Subcutaneous adipose tissue (tissue), 4 donors: Measurements from ENCODE around the gene STARD3NL. TPM values are rescaled to one million over a fixed set of nuclear protein-coding genes. Genes with fewer than 3 reads are reported as not detected.

ENCODE experiments used
- CTCF ChIP-seq: fragments of 450-650 bp; IDR thresholded peaks from one replicate; pipeline ENCODE4 v1.5.1; 2016; ENCODE audit warnings: low read depth, mild to moderate bottlenecking, control low read depth, antibody characterized with exemption, moderate library complexity
- total RNA-seq, 4 donors: library from RNA; depleted of rRNA; stranded (reverse); fragments of >200 nt; gene quantifications; one replicate each; pipeline ENCODE4 v1.1.0, GENCODE V29; 2016

The STARD3NL gene
- total RNA-seq, 4 donors from 2014 or later: 33.0 to 50.4 (median 42.3) TPM

GRCh38 chr7:38151556-38151955, 26.5 kb upstream of the STARD3NL start:
- no peak for TF ChIP-seq CTCF

DNA sequence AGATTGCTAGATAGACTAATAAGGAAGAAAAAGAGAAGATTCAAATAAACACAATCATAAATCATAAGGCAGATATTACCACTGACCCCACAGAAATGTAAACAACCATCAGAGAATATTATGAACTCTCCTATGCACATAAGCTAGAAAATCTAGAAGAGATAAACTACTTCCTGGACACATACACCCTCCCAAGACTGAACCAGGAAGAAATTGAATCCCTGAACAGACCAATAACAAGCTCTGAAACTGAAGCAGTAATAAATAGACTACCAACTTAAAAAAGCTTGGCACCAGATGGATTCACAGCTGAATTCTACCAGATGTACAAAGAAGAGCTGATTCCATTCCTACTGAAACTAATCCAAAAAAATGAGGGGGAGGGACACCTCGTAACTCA, 24.5 kb upstream of the STARD3NL start:
- no peak for TF ChIP-seq CTCF

- TF ChIP-seq CTCF: no peak
These were observed 23.8 kb upstream of the STARD3NL start for GRCh38 chr7:38154278-38154677.

- TF ChIP-seq CTCF: no peak
These were observed 18.0 kb upstream of the STARD3NL start for GRCh38 chr7:38160003-38160571.

GRCh38 chr7:38162036-38162435, 16.0 kb upstream of the STARD3NL start:
- no peak for TF ChIP-seq CTCF

- TF ChIP-seq CTCF: no peak
These were observed 14.4 kb upstream of the STARD3NL start for GRCh38 chr7:38163671-38164070.

- no peak for TF ChIP-seq CTCF
These were observed 9.0 kb upstream of the STARD3NL start for GRCh38 chr7:38168890-38169570.
